H1 (cell line): ENCODE data around the gene GALNT17. TPM values are rescaled to one million over a fixed set of nuclear protein-coding genes. Genes with fewer than 3 reads are reported as not detected.

Source experiments
- CTCF ChIA-PET: fragments of 300-600 bp; sonication (Branson Sonifier 250); formaldehyde crosslinking; loops from one replicate; lab custom pipeline; 2021; ENCODE audit not compliant: partially characterized antibody; lab: Charles Lee
- POLR2A ChIA-PET: fragments of 300-600 bp; sonication (Branson Sonifier 250); formaldehyde crosslinking; loops from one replicate; lab custom pipeline; 2021; ENCODE audit warnings: inconsistent platforms; ENCODE audit not compliant: partially characterized antibody; lab: Charles Lee
- DNase-seq, 2 experiments: peaks; one replicate each; pipeline versions ENCODE4 v3.0.0 to v3.0.0-alpha.2; 2010 to 2022; ENCODE audit warnings: low spot score in 2 of 2, low read depth in 1 of 2, mixed read lengths in 1 of 2
- FAIRE-seq: peaks from 2 replicates; lab custom pipeline; 2011; peaks lifted over from hg19 to GRCh38; lab: Jason Lieb, UNC
- H2AFZ ChIP-seq: 2 replicates; pipeline ENCODE4 v1.8.1; 2012; ENCODE audit warnings: low read length, inconsistent platforms
- H2AK5ac ChIP-seq: 2 replicates; pipeline ENCODE4 v1.6.1; 2013; ENCODE audit warnings: low read depth, low read length
- H2BK120ac ChIP-seq: replicated peaks from 2 replicates; pipeline ENCODE3; 2013; ENCODE audit warnings: low read depth, low read length, inconsistent platforms
- H2BK12ac ChIP-seq: 2 replicates; pipeline ENCODE4 v1.6.1; 2013; ENCODE audit warnings: low read depth, low read length
- H2BK15ac ChIP-seq: 2 replicates; pipeline ENCODE4 v1.6.1; 2013; ENCODE audit warnings: low read length
- H2BK20ac ChIP-seq: 2 replicates; pipeline ENCODE4 v1.6.1; 2013; ENCODE audit warnings: low read length
- H2BK5ac ChIP-seq: 2 replicates; pipeline ENCODE4 v1.6.1; 2013; ENCODE audit warnings: low read depth, low read length
- H3K14ac ChIP-seq: 2 replicates; pipeline ENCODE4 v1.6.1; 2013; ENCODE audit warnings: inconsistent platforms; ENCODE audit not compliant: insufficient read length
- H3K18ac ChIP-seq: 2 replicates; pipeline ENCODE4 v1.6.1; 2013; ENCODE audit warnings: low read length; ENCODE audit errors: extremely low read depth
- H3K23ac ChIP-seq: 2 replicates; pipeline ENCODE4 v1.6.1; 2013; ENCODE audit warnings: inconsistent platforms; ENCODE audit not compliant: insufficient read length
- H3K23me2 ChIP-seq: 2 replicates; pipeline ENCODE4 v1.6.1; 2013; ENCODE audit warnings: low read depth, low read length
- H3K27ac ChIP-seq: 2 replicates; pipeline ENCODE4 v1.6.1; 2011; ENCODE audit warnings: low read depth, low read length, inconsistent platforms
- H3K27me3 ChIP-seq, 4 experiments: replicated peaks in 1 of 4; 1 replicate in 1 of 4; 2 replicates in 3 of 4; pipeline versions ENCODE4 v1.6.1 to v1.8.1; 2011 to 2013; ENCODE audit warnings: low read length in 3 of 4, mild to moderate bottlenecking in 3 of 4, inconsistent platforms in 2 of 4, mixed read lengths in 2 of 4, moderate library complexity in 1 of 4; ENCODE audit not compliant: control insufficient read depth in 3 of 4, insufficient read depth in 3 of 4; ENCODE audit errors: extremely low read depth in 1 of 4
- H3K36me3 ChIP-seq, 4 experiments: 2 replicates each; pipeline versions ENCODE4 v1.6.1 to v1.8.1; 2011 to 2013; ENCODE audit warnings: mild to moderate bottlenecking in 4 of 4, low read length in 3 of 4, moderate library complexity in 2 of 4, control low read depth in 1 of 4, inconsistent platforms in 1 of 4; ENCODE audit not compliant: insufficient read depth in 4 of 4, control insufficient read depth in 2 of 4
- H3K4ac ChIP-seq: replicated peaks from 2 replicates; pipeline ENCODE3; 2013; ENCODE audit warnings: low read length, low read depth, mixed read lengths, inconsistent platforms; ENCODE audit not compliant: insufficient read length
- H3K4me1 ChIP-seq, 4 experiments: replicated peaks in 1 of 4; 1 replicate in 1 of 4; 2 replicates in 3 of 4; pipeline versions ENCODE4 v1.6.1 to v1.8.1; 2011 to 2013; ENCODE audit warnings: low read length in 3 of 4, inconsistent platforms in 2 of 4, mixed read lengths in 1 of 4; ENCODE audit not compliant: insufficient read depth in 4 of 4, control insufficient read depth in 3 of 4
- H3K4me2 ChIP-seq, 2 experiments: 2 replicates each; pipeline versions ENCODE4 v1.6.1 to v1.8.1; 2011 to 2013; ENCODE audit warnings: low read depth in 2 of 2, low read length in 2 of 2, control low read depth in 1 of 2, inconsistent platforms in 1 of 2, mild to moderate bottlenecking in 1 of 2; ENCODE audit not compliant: insufficient read depth in 1 of 2
- H3K4me3 ChIP-seq, 4 experiments: fragments of 200-600, 300-600 bp in 1 of 4; sonication (generic), shearing (Covaris generic), sonication (Bioruptor Twin) in 1 of 4; 2 replicates each; pipeline versions ENCODE4 v1.5.1 to v1.8.1; 2011 to 2016; ENCODE audit warnings: low read length in 4 of 4, low read depth in 3 of 4, control low read depth in 2 of 4, inconsistent platforms in 2 of 4, mild to moderate bottlenecking in 2 of 4, mixed read lengths in 1 of 4, moderate library complexity in 1 of 4; ENCODE audit not compliant: insufficient read depth in 2 of 4; ENCODE audit errors: extremely low read depth in 1 of 4
- H3K56ac ChIP-seq: replicated peaks from 2 replicates; pipeline ENCODE3; 2013; ENCODE audit warnings: low read depth, mild to moderate bottlenecking, mixed read lengths, low read length, inconsistent platforms; ENCODE audit not compliant: insufficient read length
- H3K79me1 ChIP-seq: 2 replicates; pipeline ENCODE4 v1.6.1; 2013; ENCODE audit warnings: low read depth, low read length, control low read depth
- H3K79me2 ChIP-seq, 2 experiments: 2 replicates each; pipeline versions ENCODE4 v1.6.1 to v1.8.1; 2012 to 2013; ENCODE audit warnings: low read length in 2 of 2, mild to moderate bottlenecking in 2 of 2, inconsistent platforms in 1 of 2; ENCODE audit not compliant: insufficient read depth in 2 of 2, control insufficient read depth in 1 of 2
- H3K9ac ChIP-seq, 4 experiments: replicated peaks in 1 of 4; 1 replicate in 1 of 4; 2 replicates in 3 of 4; pipeline versions ENCODE4 v1.6.1 to v1.8.1; 2011 to 2013; ENCODE audit warnings: low read depth in 3 of 4, low read length in 3 of 4, control low read depth in 2 of 4, mild to moderate bottlenecking in 2 of 4, moderate library complexity in 2 of 4, inconsistent platforms in 1 of 4; ENCODE audit errors: extremely low read depth in 1 of 4
- H3K9me3 ChIP-seq, 2 experiments: 2 replicates each; pipeline versions ENCODE4 v1.6.1 to v1.8.1; 2012 to 2013; ENCODE audit warnings: mild to moderate bottlenecking in 2 of 2, moderate library complexity in 2 of 2, control low read depth in 1 of 2, inconsistent platforms in 1 of 2, low read depth in 1 of 2, low read length in 1 of 2, mixed read lengths in 1 of 2; ENCODE audit not compliant: insufficient read depth in 2 of 2
- H4K20me1 ChIP-seq, 2 experiments: replicated peaks in 1 of 2; 2 replicates each; pipeline versions ENCODE3 to v1.8.1; 2011 to 2013; ENCODE audit warnings: inconsistent platforms in 2 of 2, low read length in 2 of 2, mild to moderate bottlenecking in 1 of 2; ENCODE audit not compliant: insufficient read depth in 2 of 2, control insufficient read depth in 1 of 2
- H4K5ac ChIP-seq: 2 replicates; pipeline ENCODE4 v1.6.1; 2013; ENCODE audit warnings: low read length, low read depth, mixed read lengths, inconsistent platforms; ENCODE audit not compliant: insufficient read length
- H4K8ac ChIP-seq: 2 replicates; pipeline ENCODE4 v1.8.0; 2013; ENCODE audit warnings: mild to moderate bottlenecking, moderate library complexity, low read length, inconsistent platforms; ENCODE audit not compliant: insufficient read depth; ENCODE audit errors: extremely low read depth
- H4K91ac ChIP-seq: replicated peaks from 2 replicates; pipeline ENCODE3; 2013; ENCODE audit warnings: low read length, mixed read lengths, inconsistent platforms; ENCODE audit not compliant: insufficient read length
- CBX5 ChIP-seq: fragments of 300-800, 300-1000 bp; sonication (generic); IDR thresholded peaks from 2 replicates; pipeline ENCODE4 v1.7.1; 2016; ENCODE audit warnings: antibody characterized with exemption, low read length, low read depth
- CHD1 ChIP-seq: IDR thresholded peaks from 2 replicates; pipeline ENCODE4 v1.6.1; 2012; ENCODE audit warnings: low read depth, low read length, improper control_type of control experiment
- GTF2F1 ChIP-seq: IDR thresholded peaks from 2 replicates; pipeline ENCODE4 v1.6.1; 2012; ENCODE audit warnings: low read depth, low read length, improper control_type of control experiment, borderline replicate concordance
- KDM4A ChIP-seq: IDR thresholded peaks from one replicate; pipeline ENCODE4 v1.7.1; 2012; ENCODE audit warnings: low read depth, mild to moderate bottlenecking, moderate library complexity, low read length, inconsistent platforms; ENCODE audit not compliant: severe bottlenecking
- KDM5A ChIP-seq: fragments of 200-600 bp; IDR thresholded peaks from 2 replicates; pipeline ENCODE4 v1.7.1; 2012; ENCODE audit warnings: mild to moderate bottlenecking, low read length, inconsistent platforms, mixed read lengths
- POLR2A ChIP-seq, 2 experiments: IDR thresholded peaks; 1 replicate in 1 of 2; 2 replicates in 1 of 2; pipeline ENCODE4 v1.6.1; 2011; ENCODE audit warnings: low read depth in 2 of 2, low read length in 2 of 2, mild to moderate bottlenecking in 2 of 2; ENCODE audit errors: control extremely low read depth in 1 of 2
- RAD21 ChIP-seq, 2 experiments: IDR thresholded peaks in 1 of 2; conservative IDR thresholded peaks in 1 of 2; 2 replicates each; pipeline ENCODE4 v1.6.1; 2011; ENCODE audit warnings: low read depth in 2 of 2, low read length in 2 of 2, improper control_type of control experiment in 1 of 2, inconsistent platforms in 1 of 2, mild to moderate bottlenecking in 1 of 2, moderate library complexity in 1 of 2
- SIN3A ChIP-seq, 2 experiments: IDR thresholded peaks in 1 of 2; conservative IDR thresholded peaks in 1 of 2; 2 replicates each; pipeline ENCODE4 v1.6.1; 2011 to 2012; ENCODE audit warnings: low read length in 2 of 2, improper control_type of control experiment in 1 of 2, low read depth in 1 of 2, mild to moderate bottlenecking in 1 of 2
- SP1 ChIP-seq: IDR thresholded peaks from 2 replicates; pipeline ENCODE4 v1.6.1; 2011; ENCODE audit warnings: low read depth, low read length
- SP4 ChIP-seq: IDR thresholded peaks from 2 replicates; pipeline ENCODE4 v1.6.1; 2012; ENCODE audit warnings: low read length, inconsistent platforms
- SUZ12 ChIP-seq: fragments of 200-600 bp; sonication (generic); IDR thresholded peaks from 2 replicates; pipeline ENCODE4 v1.6.1; 2012; ENCODE audit warnings: mild to moderate bottlenecking, inconsistent platforms, low read length, moderate library complexity, mixed read lengths
- TBP ChIP-seq: IDR thresholded peaks from 2 replicates; pipeline ENCODE4 v1.6.1; 2011; ENCODE audit warnings: low read depth, low read length, improper control_type of control experiment
- TEAD4 ChIP-seq: IDR thresholded peaks from 2 replicates; pipeline ENCODE4 v1.6.1; 2012; ENCODE audit warnings: low read depth, low read length, inconsistent platforms, mixed read lengths
- ZNF274 ChIP-seq: IDR thresholded peaks from 2 replicates; pipeline ENCODE4 v1.7.0; 2012; ENCODE audit warnings: low read length, borderline replicate concordance; ENCODE audit errors: extremely low read depth
- WGBS, 2 experiments: shearing (Covaris generic) in 1 of 2; methylation state at CpG; one replicate each; pipeline versions ENCODE4 v1.1.6 to v1.1.7; 2013 to 2015; ENCODE audit warnings: low lambda C conversion rate in 2 of 2, mixed read lengths in 2 of 2, inconsistent platforms in 1 of 2, low coverage in 1 of 2, missing lambda C conversion rate in 1 of 2; ENCODE audit not compliant: insufficient replicate concordance in 2 of 2, insufficient coverage in 1 of 2, insufficient read length in 1 of 2; ENCODE audit errors: extremely low coverage in 1 of 2, missing lambda C conversion rate in 1 of 2; 5-methylcytosine and 5-hydroxymethylcytosine counted together
- polyA plus RNA-seq, 7 experiments: library from polyadenylated mRNA; depleted of rRNA in 3 of 7; stranded (reverse) in 5 of 7; unstranded in 2 of 7; fragments of >200 nt in 5 of 7; fragments of 200-250 nt in 2 of 7; gene quantifications; 1 replicate in 5 of 7; 2 replicates in 1 of 7; 4 replicates in 1 of 7; pipeline versions ENCODE4 v1.2.1 to v1.2.3, GENCODE V29; 2011 to 2013; ENCODE audit warnings: missing spikeins in 2 of 7, mixed read lengths in 2 of 7
- total RNA-seq: library from RNA; stranded (reverse); fragmentation: NEBNext Ultra II Directional; extraction: Animal tissue kit (Norgen Biotek cat#: 25700); gene quantifications from 2 replicates; pipeline ENCODE4 v1.2.1, GENCODE V29; 2021

Gene GALNT17
- total and polyA plus RNA-seq, 2 of the 8 experiments (the other 6 are each of a cell fraction or from before 2014, with no cell fraction given): 37.7 to 47.0 TPM

DNA sequence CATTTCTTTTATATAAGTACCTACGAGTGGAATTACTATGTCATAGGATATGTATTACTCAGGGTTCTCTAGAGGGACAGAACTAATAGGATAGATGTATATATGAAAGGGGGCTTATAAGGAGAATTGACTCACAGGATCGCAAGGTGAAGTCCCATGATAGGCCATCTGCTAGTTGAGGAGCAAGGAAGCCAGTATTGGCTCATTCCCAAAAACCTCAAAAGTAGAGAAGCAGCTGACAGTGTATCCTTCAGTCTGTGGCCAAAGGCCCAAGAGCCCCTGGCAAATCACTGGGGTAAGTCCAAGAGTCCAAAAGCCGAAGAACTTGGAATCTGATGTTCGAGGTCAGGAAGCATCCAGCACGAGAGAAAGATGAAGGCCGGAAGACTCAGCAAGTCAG is 59.8 kb downstream of the GALNT17 start:
- no peak overlapping the region for H3K4ac ChIP-seq
- H3K36me3 ChIP-seq: peaks cover 0 to 7% (median 0%) of the 10 kb centered on the region in 4 experiments; a peak in 1 of 8 replicates
- H2BK120ac ChIP-seq: no peak overlapping the region

More for the DNA sequence above, 59.8 kb downstream of the GALNT17 start:
- ChIA-PET CTCF (interaction anchor here (0.6 kb wide), 1 partner anchor 26 kb away, joined by 3 read pairs; no protein-coding TSS in a partner anchor), POLR2A (no interaction called here)
- no peak overlapping the region for H3K18ac ChIP-seq
- FAIRE-seq (no peak), DNase-seq (no peak)
- peaks cover 4 to 92% of the 10 kb centered on the region in 2 experiments; a peak in 3 of 4 replicates for H3K79me2 ChIP-seq
- no peaks in the 10 kb centered on the region for H3K4me1 ChIP-seq
- no peak overlapping the region for H2BK15ac ChIP-seq
- H2BK12ac ChIP-seq: no peak overlapping the region
- no peak overlapping the region for H3K27ac ChIP-seq
- H3K27me3 ChIP-seq: no peaks in the 10 kb centered on the region
- 93% methylated on average over 6 of the region's 6 CpGs; no CpG with 5 or more reads in 1 of the 2 experiments for WGBS, 2 experiments
- H3K23me2 ChIP-seq: no peaks in the 10 kb centered on the region
- H4K91ac ChIP-seq: no peak overlapping the region
- H3K9me3 ChIP-seq: peaks cover 6 to 18% of the 10 kb centered on the region in 2 experiments; a peak in 2 of 4 replicates
- no peak overlapping the region for H4K8ac ChIP-seq
- H2BK5ac ChIP-seq: no peak overlapping the region
- H3K4me2 ChIP-seq: no peak overlapping the region
- no peak overlapping the region for H3K23ac ChIP-seq
- H3K56ac ChIP-seq: no peak overlapping the region
- no peak for TF ChIP-seq GTF2F1
- no peak for TF ChIP-seq CHD1
- TF ChIP-seq SIN3A (conservative IDR thresholded peaks at IDR 0.05 in 1 of 2, IDR thresholded peaks at IDR 0.05 in 1 of 2; ENCODE audit: low read depth in 1 of 2, low read length in 2 of 2): no peak
- no peak for TF ChIP-seq SUZ12
- TF ChIP-seq TEAD4: no peak
- no peak for TF ChIP-seq SP4
- no peak for TF ChIP-seq KDM4A
- no peak for TF ChIP-seq CBX5
- TF ChIP-seq POLR2A (IDR thresholded peaks at IDR 0.05; ENCODE audit: control extremely low read depth in 1 of 2, low read depth in 2 of 2, low read length in 2 of 2): no peak
- no peak for TF ChIP-seq RAD21 (IDR thresholded peaks at IDR 0.05 in 1 of 2, conservative IDR thresholded peaks at IDR 0.05 in 1 of 2; ENCODE audit: low read depth in 2 of 2, low read length in 2 of 2)
- no peak for TF ChIP-seq ZNF274
- no peak for TF ChIP-seq KDM5A
- TF ChIP-seq TBP: no peak
- TF ChIP-seq SP1: no peak
- no peak overlapping the region for H3K14ac ChIP-seq
- no peak overlapping the region for H2AK5ac ChIP-seq
- H4K20me1 ChIP-seq: peaks cover 0 to 1% of the 10 kb centered on the region in 2 experiments
- no peak overlapping the region for H3K4me3 ChIP-seq
- no peak overlapping the region for H2BK20ac ChIP-seq
- peaks cover 6% of the 10 kb centered on the region for H3K79me1 ChIP-seq
- no peak overlapping the region for H2AFZ ChIP-seq
- H4K5ac ChIP-seq: no peak overlapping the region
- H3K9ac ChIP-seq: no peak overlapping the region
